ACC112 (cell line): ENCODE data around the gene OPN3.

Source experiments
- H2AFZ ChIP-seq: fragments of 200-600 bp; sonication (generic); one replicate; pipeline ENCODE4 v1.6.0; 2017; ENCODE audit warnings: antibody characterized with exemption, low read length; ENCODE audit not compliant: unreplicated experiment
- H3K27ac ChIP-seq: fragments of 200-600 bp; sonication (generic); 2 replicates; pipeline ENCODE4 v1.5.1; 2014; ENCODE audit warnings: low read depth, mild to moderate bottlenecking, antibody characterized with exemption, low read length, moderate library complexity
- H3K27me3 ChIP-seq: fragments of 200-600 bp; sonication (generic); 2 replicates; pipeline ENCODE4 v1.6.1; 2014; ENCODE audit warnings: mild to moderate bottlenecking, antibody characterized with exemption, low read length, moderate library complexity, mixed read lengths; ENCODE audit not compliant: insufficient read depth
- H3K36me3 ChIP-seq: fragments of 200-600 bp; sonication (generic); 2 replicates; pipeline ENCODE4 v1.6.1; 2016; ENCODE audit warnings: mild to moderate bottlenecking, antibody characterized with exemption, low read length, moderate library complexity, mixed read lengths; ENCODE audit not compliant: insufficient read depth
- H3K4me1 ChIP-seq: fragments of 200-600 bp; sonication (generic); one replicate; pipeline ENCODE4 v1.6.1; 2016; ENCODE audit warnings: low read length, mixed read lengths; ENCODE audit not compliant: insufficient read depth, unreplicated experiment, control insufficient read depth
- H3K4me3 ChIP-seq: fragments of 200-600 bp; sonication (generic); 2 replicates; pipeline ENCODE4 v1.5.1; 2014; ENCODE audit warnings: mild to moderate bottlenecking, low read depth, low read length
- H3K79me2 ChIP-seq: fragments of 200-600 bp; sonication (generic); one replicate; pipeline ENCODE4 v1.6.0; 2016; ENCODE audit warnings: low read length; ENCODE audit not compliant: control insufficient read depth, unreplicated experiment, insufficient read depth

Gene OPN3

GRCh38 chr1:241553886-241554592, 86.1 kb downstream of the OPN3 start:
- H3K79me2 ChIP-seq = no peaks in the 10 kb centered on the region
- no peak overlapping the region for H3K27ac ChIP-seq
- no peak overlapping the region for H2AFZ ChIP-seq
- H3K4me3 ChIP-seq = no peak overlapping the region
- H3K27me3 ChIP-seq = no peaks in the 10 kb centered on the region; the same call in 1 of the 2 replicates
- H3K4me1 ChIP-seq = no peaks in the 10 kb centered on the region
- H3K36me3 ChIP-seq = no peaks in the 10 kb centered on the region

GRCh38 chr1:241551759-241552638, 88.2 kb downstream of the OPN3 start:
- Histone ChIP-seq H2AFZ (no peak overlapping the region), H3K27me3 (peaks cover 4% of the 10 kb centered on the region; the same call in 1 of the 2 replicates), H3K36me3 (no peaks in the 10 kb centered on the region), H3K4me1 (no peaks in the 10 kb centered on the region), H3K4me3 (no peak overlapping the region), H3K79me2 (no peaks in the 10 kb centered on the region), H3K27ac (no peak overlapping the region)

GRCh38 chr1:241550318-241550717, 89.9 kb downstream of the OPN3 start:
- peaks cover 14% of the 10 kb centered on the region; the same call in 1 of the 2 replicates for H3K27me3 ChIP-seq
- no peaks in the 10 kb centered on the region for H3K4me1 ChIP-seq
- no peak overlapping the region for H2AFZ ChIP-seq
- no peaks in the 10 kb centered on the region for H3K79me2 ChIP-seq
- H3K36me3 ChIP-seq = no peaks in the 10 kb centered on the region
- no peak overlapping the region for H3K4me3 ChIP-seq
- H3K27ac ChIP-seq = no peak overlapping the region

GRCh38 chr1:241548008-241548407, 92.2 kb downstream of the OPN3 start:
- Histone ChIP-seq H3K36me3 (no peaks in the 10 kb centered on the region), H3K27me3 (peaks cover 14% of the 10 kb centered on the region; the same call in 1 of the 2 replicates), H3K4me3 (no peak overlapping the region), H3K27ac (no peak overlapping the region), H3K4me1 (no peaks in the 10 kb centered on the region), H2AFZ (no peak overlapping the region), H3K79me2 (no peaks in the 10 kb centered on the region)
